Measurements from ENCODE around the gene CCDC107.
A peak's percentile ranks its signal among the peaks of the same experiment; 100 is the strongest.

CCDC107 gene

DNA sequence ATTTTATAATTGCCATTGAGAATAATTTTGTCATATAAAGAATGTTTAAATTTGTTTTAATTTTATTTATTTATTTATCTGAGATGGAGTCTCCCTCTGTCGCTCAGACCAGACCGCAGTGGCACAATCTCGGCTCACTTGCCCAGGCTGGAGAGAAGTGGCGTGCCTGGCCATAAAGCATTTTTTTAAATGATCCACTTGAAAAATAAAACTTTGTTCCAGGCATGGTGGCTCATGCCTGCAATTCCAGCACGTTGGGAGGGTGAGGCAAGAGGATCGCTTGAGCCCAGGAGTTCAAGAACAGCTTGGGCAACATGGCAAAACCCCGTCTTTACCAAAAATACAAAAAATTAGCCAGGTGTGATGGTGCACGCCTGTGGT lies 5.3 kb upstream of the CCDC107 start:
- Histone ChIP-seq H3K4me1 (ENCODE audit: low read length) (peaks cover 54% of the 10 kb centered on the region), H3K4me3 (ENCODE audit: low read length) (no peak overlapping the region), H3K36me3 (replicated peaks; ENCODE audit: low read depth, low read length) (no peaks in the 10 kb centered on the region), H3K79me2 (ENCODE audit: low read length) (peaks cover 10% of the 10 kb centered on the region), H3K9ac (ENCODE audit: low read length) (no peak overlapping the region), H2AFZ (ENCODE audit: low read depth, low read length) (no peak overlapping the region), H3K27me3 (ENCODE audit: low read depth, low read length) (no peaks in the 10 kb centered on the region), H3K9me3 (ENCODE audit: insufficient read depth, low read length) (no peaks in the 10 kb centered on the region), H3K4me2 (ENCODE audit: low read length) (no peak overlapping the region), H3K27ac (ENCODE audit: low read length) (no peak overlapping the region), H4K20me1 (ENCODE audit: insufficient read depth, low read length) (no peaks in the 10 kb centered on the region)
- no peak for TF ChIP-seq EZH2phosphoT487 (IDR thresholded peaks at IDR 0.05; ENCODE audit: low read depth)
- TF ChIP-seq, protein P1, sequence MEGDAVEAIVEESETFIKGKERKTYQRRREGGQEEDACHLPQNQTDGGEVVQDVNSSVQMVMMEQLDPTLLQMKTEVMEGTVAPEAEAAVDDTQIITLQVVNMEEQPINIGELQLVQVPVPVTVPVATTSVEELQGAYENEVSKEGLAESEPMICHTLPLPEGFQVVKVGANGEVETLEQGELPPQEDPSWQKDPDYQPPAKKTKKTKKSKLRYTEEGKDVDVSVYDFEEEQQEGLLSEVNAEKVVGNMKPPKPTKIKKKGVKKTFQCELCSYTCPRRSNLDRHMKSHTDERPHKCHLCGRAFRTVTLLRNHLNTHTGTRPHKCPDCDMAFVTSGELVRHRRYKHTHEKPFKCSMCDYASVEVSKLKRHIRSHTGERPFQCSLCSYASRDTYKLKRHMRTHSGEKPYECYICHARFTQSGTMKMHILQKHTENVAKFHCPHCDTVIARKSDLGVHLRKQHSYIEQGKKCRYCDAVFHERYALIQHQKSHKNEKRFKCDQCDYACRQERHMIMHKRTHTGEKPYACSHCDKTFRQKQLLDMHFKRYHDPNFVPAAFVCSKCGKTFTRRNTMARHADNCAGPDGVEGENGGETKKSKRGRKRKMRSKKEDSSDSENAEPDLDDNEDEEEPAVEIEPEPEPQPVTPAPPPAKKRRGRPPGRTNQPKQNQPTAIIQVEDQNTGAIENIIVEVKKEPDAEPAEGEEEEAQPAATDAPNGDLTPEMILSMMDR (IDR thresholded peaks at IDR 0.05; ENCODE audit: low read depth, low read length) = no peak

- Histone ChIP-seq H4K20me1 (ENCODE audit: insufficient read depth, low read length) (no peaks in the 10 kb centered on the region), H3K36me3 (replicated peaks; ENCODE audit: low read depth, low read length) (no peaks in the 10 kb centered on the region), H3K9ac (ENCODE audit: low read length) (no peak overlapping the region), H3K4me3 (ENCODE audit: low read length) (no peak overlapping the region), H2AFZ (ENCODE audit: low read depth, low read length) (no peak overlapping the region), H3K79me2 (ENCODE audit: low read length) (peaks cover 11% of the 10 kb centered on the region), H3K27me3 (ENCODE audit: low read depth, low read length) (no peaks in the 10 kb centered on the region), H3K4me1 (ENCODE audit: low read length) (peaks cover 46% of the 10 kb centered on the region), H3K4me2 (ENCODE audit: low read length) (no peak overlapping the region), H3K27ac (ENCODE audit: low read length) (no peak overlapping the region), H3K9me3 (ENCODE audit: insufficient read depth, low read length) (no peaks in the 10 kb centered on the region)
- no peak for TF ChIP-seq EZH2phosphoT487 (IDR thresholded peaks at IDR 0.05; ENCODE audit: low read depth)
- TF ChIP-seq, protein P1 (IDR thresholded peaks at IDR 0.05; ENCODE audit: low read depth, low read length) = no peak
Observed at GRCh38 chr9:35653611-35654010, 4.5 kb upstream of the CCDC107 start.

DNA sequence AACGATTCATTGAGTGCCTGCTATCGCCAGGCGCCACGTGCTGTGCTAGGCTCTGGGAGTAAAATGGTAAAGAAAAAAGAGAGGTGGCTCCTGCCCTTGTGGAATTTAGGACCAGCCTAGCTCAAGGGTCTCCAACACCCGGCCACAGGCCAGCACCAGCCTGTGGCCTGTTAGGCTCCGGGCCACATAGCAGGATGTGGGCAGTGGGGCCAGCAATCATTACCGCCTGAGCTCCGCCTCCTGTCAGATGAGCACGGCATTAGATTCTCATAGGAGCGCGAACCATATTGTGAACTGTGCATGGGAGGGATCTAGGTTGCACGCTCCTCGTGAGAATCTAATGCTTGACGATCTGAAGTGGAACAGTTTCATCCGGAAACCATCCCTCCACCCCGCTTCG lies 1.7 kb upstream of the CCDC107 start:
- Histone ChIP-seq H3K36me3 (replicated peaks; ENCODE audit: low read depth, low read length) (peaks cover 12% of the 10 kb centered on the region), H4K20me1 (ENCODE audit: insufficient read depth, low read length) (no peaks in the 10 kb centered on the region), H3K4me3 (ENCODE audit: low read length) (no peak overlapping the region), H3K27me3 (ENCODE audit: low read depth, low read length) (no peaks in the 10 kb centered on the region), H3K4me2 (ENCODE audit: low read length) (peak overlapping the region; percentile 98; the same call in 1 of the 2 replicates), H3K79me2 (ENCODE audit: low read length) (peaks cover 10% of the 10 kb centered on the region), H2AFZ (ENCODE audit: low read depth, low read length) (no peak overlapping the region), H3K4me1 (ENCODE audit: low read length) (peaks cover 27% of the 10 kb centered on the region), H3K27ac (ENCODE audit: low read length) (no peak overlapping the region), H3K9me3 (ENCODE audit: insufficient read depth, low read length) (no peaks in the 10 kb centered on the region), H3K9ac (ENCODE audit: low read length) (no peak overlapping the region)
- TF ChIP-seq, protein P1 (IDR thresholded peaks at IDR 0.05; ENCODE audit: low read depth, low read length) = no peak
- TF ChIP-seq EZH2phosphoT487 (IDR thresholded peaks at IDR 0.05; ENCODE audit: low read depth) = no peak

DNA sequence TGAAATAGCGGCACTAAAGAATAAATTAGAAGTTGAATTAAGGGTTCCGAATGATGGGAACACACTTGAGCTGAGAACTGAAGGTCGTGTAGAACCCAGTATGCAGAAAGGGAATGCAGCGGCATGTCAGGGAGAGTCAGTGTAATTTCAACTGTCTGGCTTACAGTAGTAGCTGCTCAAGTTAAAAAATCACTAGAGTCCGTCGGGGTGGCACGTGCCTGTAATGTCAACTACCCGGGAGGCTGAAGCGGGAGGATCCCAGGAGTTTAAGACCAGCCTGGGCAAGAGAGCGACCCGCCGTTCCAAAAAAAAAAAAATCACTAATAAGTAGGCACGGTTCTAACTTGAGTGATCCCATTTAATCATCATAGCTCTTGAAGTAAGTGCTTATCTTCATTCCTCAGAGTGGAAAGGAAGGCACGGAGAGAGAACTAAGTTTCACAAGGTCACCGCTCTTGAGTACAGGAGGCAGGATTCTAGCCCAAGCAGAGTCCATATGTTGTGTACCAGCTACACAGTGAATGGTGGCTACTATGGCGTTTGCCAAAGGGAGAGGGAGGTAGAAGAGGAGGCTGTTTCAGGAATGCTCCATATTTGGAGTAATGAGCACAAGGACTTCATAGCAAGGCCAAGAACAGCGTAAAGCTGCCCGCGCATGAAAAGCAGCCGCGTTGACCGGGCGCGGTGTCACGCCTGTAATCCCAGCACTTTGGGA lies 1.1 kb upstream of the CCDC107 start:
- TF ChIP-seq EZH2phosphoT487 (IDR thresholded peaks at IDR 0.05; ENCODE audit: low read depth) = no peak
- no peaks in the 10 kb centered on the region for H3K9me3 ChIP-seq (ENCODE audit: insufficient read depth, low read length)
- peaks cover 20% of the 10 kb centered on the region for H3K4me1 ChIP-seq (ENCODE audit: low read length)
- peaks cover 10% of the 10 kb centered on the region for H3K79me2 ChIP-seq (ENCODE audit: low read length)
- H3K36me3 ChIP-seq (replicated peaks; ENCODE audit: low read depth, low read length) = peaks cover 16% of the 10 kb centered on the region
- no peaks in the 10 kb centered on the region for H3K27me3 ChIP-seq (ENCODE audit: low read depth, low read length)
- peak overlapping the region; percentile 15; the same call in 1 of the 2 replicates for H3K9ac ChIP-seq (ENCODE audit: low read length)
- no peak overlapping the region for H2AFZ ChIP-seq (ENCODE audit: low read depth, low read length)
- H3K27ac ChIP-seq (ENCODE audit: low read length) = no peak overlapping the region; the same call in 1 of the 2 replicates
- H3K4me3 ChIP-seq (ENCODE audit: low read length) = peak overlapping the region; percentile 83
- peak overlapping the region; percentile 98 for H3K4me2 ChIP-seq (ENCODE audit: low read length)
- H4K20me1 ChIP-seq (ENCODE audit: insufficient read depth, low read length) = no peaks in the 10 kb centered on the region

All from OCI-LY3 (cell line).